Activated B cell treated with CpG ODN at 0.5 μM for 24 hours (primary cell): ENCODE data around the gene CNIH2. TPM values are rescaled to one million over a fixed set of nuclear protein-coding genes. Genes with fewer than 3 reads are reported as not detected.

Source experiments
- ATAC-seq: fragments of 200-7000 bp; cut with Tn5 transposase; one replicate; pipeline ENCODE4 v1.10.0; 2021; ENCODE audit warnings: low read depth, mild to moderate bottlenecking, moderate library complexity
- CTCF ChIA-PET: fragments of 350-600 bp; sonication (Branson Sonifier 250); formaldehyde crosslinking; loops from one replicate; lab custom pipeline; 2021; ENCODE audit warnings: antibody characterized with exemption; lab: Charles Lee
- POLR2A ChIA-PET: fragments of 350-600 bp; sonication (Branson Sonifier 250); formaldehyde crosslinking; loops from one replicate; lab custom pipeline; 2021; ENCODE audit warnings: antibody characterized with exemption; lab: Charles Lee
- DNase-seq: peaks from one replicate; pipeline ENCODE4 v3.0.0; 2022
- H3K27ac Mint-ChIP-seq: one replicate; pipeline ENCODE4 v1.8.0; 2020; ENCODE audit warnings: mixed read lengths
- H3K27me3 Mint-ChIP-seq: one replicate; pipeline ENCODE4 v1.8.0; 2021; ENCODE audit warnings: mixed read lengths
- H3K36me3 Mint-ChIP-seq: one replicate; pipeline ENCODE4 v1.8.0; 2021; ENCODE audit warnings: low read depth, mixed read lengths
- H3K4me1 Mint-ChIP-seq: one replicate; pipeline ENCODE4 v1.8.0; 2021; ENCODE audit warnings: mixed read lengths
- H3K4me3 Mint-ChIP-seq: one replicate; pipeline ENCODE4 v1.8.0; 2020; ENCODE audit warnings: mild to moderate bottlenecking, mixed read lengths
- H3K9me3 Mint-ChIP-seq: one replicate; pipeline ENCODE4 v1.8.0; 2020; ENCODE audit warnings: mixed read lengths
- CTCF ChIP-seq: fragments of 200-600 bp; IDR thresholded peaks from one replicate; pipeline ENCODE4 v1.8.0; 2022; ENCODE audit warnings: antibody characterized with exemption, mild to moderate bottlenecking
- intact Hi-C: fragments of 100-400 bp; cut with micrococcal nuclease; formaldehyde crosslinking; loops from one replicate; pipeline ENCODE4 v1.15.1; 2024
- total RNA-seq: library from RNA; stranded (reverse); gene quantifications from 2 replicates; pipeline ENCODE4 v1.2.3, GENCODE V29; 2022

The CNIH2 gene
- total RNA-seq, 1 donor from 2014 or later: 0.93 TPM

- ChIA-PET CTCF (interaction anchor here (1.0 kb wide), 1 partner anchor 99 kb away, joined by 3 read pairs; no protein-coding TSS in a partner anchor), POLR2A (interaction anchor here (0.6 to 0.9 kb wide), 2 partner anchors 25 kb away, joined by 3 read pairs; no protein-coding TSS in a partner anchor)
- ATAC-seq: no peak
- no peak overlapping the region for H3K27ac Mint-ChIP-seq
- intact Hi-C loops: no loop called here
- no peak for TF ChIP-seq CTCF
- DNase-seq: no peak
- no peaks in the 10 kb centered on the region for H3K9me3 Mint-ChIP-seq
- H3K4me1 Mint-ChIP-seq: peaks cover 38% of the 10 kb centered on the region
- H3K4me3 Mint-ChIP-seq: peak overlapping the region; percentile 89
- H3K27me3 Mint-ChIP-seq: peaks cover 4% of the 10 kb centered on the region
- peaks cover 19% of the 10 kb centered on the region for H3K36me3 Mint-ChIP-seq
Measured at GRCh38 chr11:66287211-66287888, 9.4 kb downstream of the CNIH2 start.

GRCh38 chr11:66287889-66288670, 10.1 kb downstream of the CNIH2 start:
- Mint-ChIP-seq H3K27ac (peak overlapping the region; percentile 83), H3K36me3 (peaks cover 19% of the 10 kb centered on the region), H3K4me3 (peak overlapping the region; percentile 89), H3K4me1 (peaks cover 33% of the 10 kb centered on the region), H3K27me3 (peaks cover 11% of the 10 kb centered on the region), H3K9me3 (no peaks in the 10 kb centered on the region)
- no peak for DNase-seq
- ChIA-PET POLR2A (interaction anchor here (0.6 to 4.0 kb wide), 11 partner anchors 11 to 429 kb away, joined by 3 to 42 read pairs (median 7); partner anchors contain the start of genes BRMS1, CNIH2, PELI3 and RAB1B), CTCF (interaction anchor here (1.4 to 1.7 kb wide), 2 partner anchors 24 to 243 kb away, joined by 3 to 10 read pairs; no protein-coding TSS in a partner anchor)
- no peak for ATAC-seq
- intact Hi-C loops: loop anchor here (2.0 kb wide), 1 partner anchor 41 kb away; no protein-coding TSS in a partner anchor
- no peak for TF ChIP-seq CTCF

GRCh38 chr11:66288671-66289547, 10.9 kb downstream of the CNIH2 start, which contains the start of gene YIF1A:
Gene YIF1A, minus strand, starts transcription at chr11:66289143. Its CDS starts 158 bp downstream, at chr11:66288985.
- CTCF ChIA-PET: interaction anchor here (0.7 to 1.7 kb wide), 3 partner anchors 23 to 244 kb away, joined by 3 to 10 read pairs (median 3); no protein-coding TSS in a partner anchor
- H3K4me1 Mint-ChIP-seq: peaks cover 31% of the 10 kb centered on the region
- peak; percentile 93 for DNase-seq
- peak within 1 kb of the TSS; percentile 89 for H3K4me3 Mint-ChIP-seq
- no peaks in the 10 kb centered on the region for H3K9me3 Mint-ChIP-seq
- H3K27me3 Mint-ChIP-seq: peaks cover 17% of the 10 kb centered on the region
- ATAC-seq: peak; percentile 95
- POLR2A ChIA-PET: interaction anchor here (0.6 to 4.0 kb wide), 23 partner anchors 9 to 793 kb away, joined by 3 to 42 read pairs (median 6); partner anchors contain the start of genes BRMS1, CCDC85B, CD248 and CNIH2
- H3K27ac Mint-ChIP-seq: peak within 1 kb of the TSS; percentile 90
- intact Hi-C loops: loop anchor here (1.0 to 2.0 kb wide), 4 partner anchors 21 to 177 kb away; partner anchors contain the start of genes PELI3 and RAB1B
- TF ChIP-seq CTCF: no peak
- H3K36me3 Mint-ChIP-seq: peaks cover 19% of the 10 kb centered on the region

GRCh38 chr11:66289548-66290329, 11.8 kb downstream of the CNIH2 start:
- no peaks in the 10 kb centered on the region for H3K9me3 Mint-ChIP-seq
- H3K36me3 Mint-ChIP-seq: peaks cover 13% of the 10 kb centered on the region
- H3K27me3 Mint-ChIP-seq: peaks cover 19% of the 10 kb centered on the region
- no peak for TF ChIP-seq CTCF
- H3K4me1 Mint-ChIP-seq: peaks cover 31% of the 10 kb centered on the region
- POLR2A ChIA-PET: interaction anchor here (0.6 to 4.0 kb wide), 22 partner anchors 9 to 792 kb away, joined by 3 to 42 read pairs (median 6); partner anchors contain the start of genes BRMS1, CCDC85B, CD248 and CNIH2
- intact Hi-C loops: loop anchor here (1.0 to 2.0 kb wide), 4 partner anchors 21 to 177 kb away; partner anchors contain the start of genes PELI3 and RAB1B
- CTCF ChIA-PET: interaction anchor here (0.7 to 1.7 kb wide), 4 partner anchors 22 to 245 kb away, joined by 3 to 10 read pairs (median 5); no protein-coding TSS in a partner anchor
- H3K27ac Mint-ChIP-seq: peak overlapping the region; percentile 90
- ATAC-seq (peak; percentile 53), DNase-seq (no peak)
- H3K4me3 Mint-ChIP-seq: peak overlapping the region; percentile 89
